B cell (primary cell): Measurements from ENCODE around the gene SLC6A1.

Experiments
- CTCF ChIP-seq: fragments of 200-600 bp; IDR thresholded peaks from one replicate; pipeline ENCODE4 v1.8.0; 2022; ENCODE audit warnings: antibody characterized with exemption, mild to moderate bottlenecking
- EZH2 ChIP-seq: IDR thresholded peaks from 2 replicates; pipeline ENCODE4 v1.6.1; 2012; ENCODE audit warnings: borderline replicate concordance, low read depth, mild to moderate bottlenecking, moderate library complexity, low read length; ENCODE audit not compliant: insufficient read depth, poor library complexity, severe bottlenecking

GRCh38 chr3:11010426-11011165 lies 18.0 kb downstream of the SLC6A1 start:
- no peak for TF ChIP-seq CTCF
- TF ChIP-seq EZH2 = no peak
